ENCODE results near the gene TMEM98.
"Not testable (repeated sequence)": the region's sequence is repeated elsewhere in the genome, so short reads cannot be mapped to it uniquely, and the experiment has no call there.

The TMEM98 gene

GRCh38 chr17:32916134-32916533 lies 11.8 kb upstream of the TMEM98 start:
- no peak for DNase-seq (ENCODE audit: extremely low read depth, low read depth)
- TF ChIP-seq CTCF (IDR thresholded peaks at IDR 0.05; ENCODE audit: low read depth, low read length), result no peak

GRCh38 chr17:32917081-32917480 lies 10.9 kb upstream of the TMEM98 start:
- no peak for TF ChIP-seq CTCF (IDR thresholded peaks at IDR 0.05; ENCODE audit: low read depth, low read length)

GRCh38 chr17:32917842-32918241 lies 10.1 kb upstream of the TMEM98 start:
- TF ChIP-seq CTCF (IDR thresholded peaks at IDR 0.05; ENCODE audit: low read depth, low read length), result no peak
- no peak for DNase-seq (ENCODE audit: extremely low read depth, low read depth)

More at GRCh38 chr17:32917081-32917480, 10.9 kb upstream of the TMEM98 start:
- no peak for DNase-seq (ENCODE audit: extremely low read depth, low read depth)

- not testable (repeated sequence) for DNase-seq (ENCODE audit: extremely low read depth, low read depth)
Observed at GRCh38 chr17:32919876-32920275, 8.1 kb upstream of the TMEM98 start.

GRCh38 chr17:32920293-32920692 lies 7.7 kb upstream of the TMEM98 start:
- no peak for TF ChIP-seq CTCF (IDR thresholded peaks at IDR 0.05; ENCODE audit: low read depth, low read length)
- no peak for DNase-seq (ENCODE audit: extremely low read depth, low read depth)

GRCh38 chr17:32921017-32921416 lies 6.9 kb upstream of the TMEM98 start:
- no peak for DNase-seq (ENCODE audit: extremely low read depth, low read depth)
- TF ChIP-seq CTCF (IDR thresholded peaks at IDR 0.05; ENCODE audit: low read depth, low read length), result no peak

- not testable (repeated sequence) for DNase-seq (ENCODE audit: extremely low read depth, low read depth)
Observed at GRCh38 chr17:32923905-32924304, 4.0 kb upstream of the TMEM98 start.

GRCh38 chr17:32926183-32926582 lies 1.8 kb upstream of the TMEM98 start:
- no peak for DNase-seq (ENCODE audit: extremely low read depth, low read depth)
- no peak for TF ChIP-seq CTCF (IDR thresholded peaks at IDR 0.05; ENCODE audit: low read depth, low read length)

- DNase-seq (ENCODE audit: extremely low read depth, low read depth), result not testable (repeated sequence)
Observed at GRCh38 chr17:32926789-32927188, 1.2 kb upstream of the TMEM98 start.

All from AG09319 (cell line).